SIG-M5 treated with dmso at 0.1 percent for 504 hours (cell line): ENCODE measurements around the gene MGAT4B.
A peak's percentile ranks its signal among the peaks of the same experiment; 100 is the strongest.
"Not testable (repeated sequence)": the region's sequence is repeated elsewhere in the genome, so short reads cannot be mapped to it uniquely, and the experiment has no call there.

Experiments used
- DNase-seq: peaks from one replicate; lab custom pipeline; 2025; ENCODE audit not compliant: unreplicated experiment; lab: John Stamatoyannopoulos, UW

The MGAT4B gene

DNA sequence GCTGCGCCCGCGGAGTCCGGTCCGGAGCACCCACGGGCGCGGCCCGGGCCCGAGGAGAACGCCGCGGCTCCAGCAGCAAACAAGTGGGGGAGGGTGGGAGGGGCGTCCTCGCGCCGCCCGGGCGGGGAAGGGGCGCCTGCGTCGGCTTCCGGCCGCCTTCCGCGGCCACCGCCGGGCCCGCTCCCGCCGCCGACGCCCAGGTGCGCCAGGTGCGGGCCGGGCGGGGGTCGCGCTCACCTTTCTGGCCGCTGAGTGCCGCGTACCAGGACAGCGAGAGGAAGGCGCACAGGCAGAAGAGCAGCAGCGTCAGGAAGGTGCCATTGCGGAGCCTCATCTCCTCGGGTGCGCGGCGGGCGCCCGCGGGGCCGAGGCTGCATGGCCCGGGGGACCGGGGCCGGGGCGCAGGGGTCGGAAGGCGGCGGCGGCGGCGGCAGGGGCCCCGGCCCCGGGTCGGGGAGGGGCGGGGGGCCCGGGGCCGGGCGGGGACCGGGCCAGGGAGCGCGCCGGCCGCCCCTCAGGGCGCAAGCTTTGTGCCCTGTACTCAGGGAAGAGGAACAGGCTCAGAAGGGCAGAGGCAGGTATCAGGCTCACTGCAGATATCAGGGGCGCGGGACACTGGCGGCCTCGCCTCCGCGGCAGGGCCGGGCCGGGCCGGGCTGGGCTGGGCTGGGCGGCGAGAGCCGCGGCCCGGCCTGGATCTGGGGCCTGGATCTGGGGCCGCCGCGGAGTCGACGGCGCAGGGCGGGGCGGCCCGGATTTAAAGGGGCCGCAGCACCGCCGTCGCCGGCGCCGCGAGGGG is at the start of gene MGAT4B:
TSS of gene MGAT4B (minus strand) at position 617 of the 799 bp plus-strand sequence. CDS start at position 334, 283 bp downstream.
- DNase-seq, result peak; percentile 63

GRCh38 chr5:179854356-179854755 is 47.7 kb upstream of the MGAT4B start:
- no peak for DNase-seq

GRCh38 chr5:179852993-179853547 is 46.4 kb upstream of the MGAT4B start:
- DNase-seq, result peak; percentile 63

DNA sequence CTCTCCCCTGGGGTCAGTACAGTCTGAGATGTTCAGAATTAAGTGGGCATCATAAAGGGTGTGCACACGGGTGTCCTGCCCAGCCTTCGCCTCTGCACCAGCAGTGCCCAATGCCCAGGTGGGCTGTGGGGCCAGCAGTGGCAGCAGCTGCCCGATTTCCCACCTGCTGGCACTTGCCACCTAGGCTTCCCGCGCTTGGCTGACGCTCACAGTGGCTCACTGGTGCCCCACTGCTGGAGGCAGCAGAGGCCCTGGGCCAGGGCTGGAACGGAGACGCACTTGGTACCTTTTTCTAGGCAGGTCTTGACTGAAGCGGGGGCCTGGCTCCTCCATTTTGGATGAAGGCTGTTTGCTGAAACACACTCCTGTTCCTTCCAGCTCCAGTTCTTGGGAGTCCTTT is 35.0 kb upstream of the MGAT4B start:
- DNase-seq, result no peak

- no peak for DNase-seq
Observed at GRCh38 chr5:179840766-179841165, 34.1 kb upstream of the MGAT4B start.

DNA sequence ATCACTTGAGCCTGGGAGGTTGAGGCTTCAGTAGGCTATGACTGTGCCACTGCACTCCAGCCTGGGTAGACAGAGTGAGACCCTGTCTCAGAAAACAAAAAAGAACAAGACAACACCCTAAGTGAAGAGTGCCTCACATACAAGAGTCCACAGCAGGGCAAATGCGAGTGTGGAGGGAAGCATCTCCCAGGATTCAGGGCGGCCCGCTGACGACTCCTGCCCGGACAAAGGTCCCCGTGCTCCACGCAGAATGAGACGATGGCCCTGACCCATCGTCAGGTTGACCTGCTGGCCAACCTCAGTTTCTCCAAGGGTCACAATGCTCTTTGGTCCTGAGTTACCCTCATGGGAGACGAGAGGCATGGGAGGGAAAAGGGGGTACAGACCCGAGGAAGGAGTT is 33.7 kb upstream of the MGAT4B start:
- DNase-seq, result no peak

- no peak for DNase-seq
Observed at GRCh38 chr5:179839328-179840256, 32.9 kb upstream of the MGAT4B start.

- DNase-seq, result no peak
Observed at GRCh38 chr5:179837076-179838011, 30.7 kb upstream of the MGAT4B start.

- DNase-seq, result no peak
Observed at GRCh38 chr5:179836225-179837019, 29.8 kb upstream of the MGAT4B start.

- not testable (repeated sequence) for DNase-seq
Observed at GRCh38 chr5:179834871-179835270, 28.2 kb upstream of the MGAT4B start.

- DNase-seq, result no peak
Observed at GRCh38 chr5:179834120-179834519, 27.5 kb upstream of the MGAT4B start.

DNA sequence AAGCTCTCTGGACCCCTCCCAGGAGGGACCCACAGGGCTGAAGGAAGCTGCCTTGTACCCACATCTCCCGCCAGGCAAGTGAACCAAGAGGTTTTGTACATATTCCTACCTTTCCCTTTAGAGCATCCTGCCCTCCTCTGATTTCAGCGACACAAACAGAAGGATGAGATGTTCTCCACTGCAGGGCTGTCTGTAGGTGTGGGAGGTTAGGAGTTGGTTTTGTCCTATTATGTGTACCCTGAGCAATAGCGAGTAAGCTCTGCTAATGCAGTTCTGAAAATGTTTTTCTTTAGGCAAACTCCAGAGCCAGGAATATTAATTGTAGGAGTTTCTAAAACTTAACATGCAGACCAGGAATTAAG is 27.0 kb upstream of the MGAT4B start:
- no peak for DNase-seq

DNA sequence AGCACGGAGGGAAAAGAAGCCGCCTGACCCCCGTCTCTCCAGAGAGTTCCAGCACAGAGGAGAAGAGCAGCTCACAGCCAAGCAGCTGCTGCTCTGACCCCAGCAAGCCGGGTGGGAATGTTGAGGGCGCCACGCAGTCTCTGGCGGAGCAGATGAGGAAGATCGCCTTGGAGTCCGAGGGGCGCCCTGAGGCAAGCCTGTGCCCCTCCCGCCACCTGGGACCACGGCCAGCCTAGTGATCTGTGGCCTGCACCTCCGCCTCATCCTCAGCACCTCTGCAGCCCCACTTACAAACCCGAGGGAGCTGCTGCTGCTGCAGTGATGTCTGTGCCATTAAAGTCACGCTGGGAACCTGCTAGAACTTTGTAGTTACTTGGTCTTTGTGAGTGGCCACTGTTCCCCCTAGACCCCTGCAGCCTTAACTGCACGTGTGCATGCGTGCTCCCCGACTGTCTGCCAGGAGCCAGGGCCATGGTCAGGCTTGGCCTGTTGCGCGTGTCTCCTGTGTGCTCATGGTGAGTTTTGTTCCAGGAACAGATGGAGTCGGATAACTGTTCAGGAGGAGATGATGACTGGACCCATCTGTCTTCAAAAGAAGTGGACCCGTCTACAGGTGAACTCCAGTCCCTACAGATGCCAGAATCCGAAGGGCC is 26.5 kb upstream of the MGAT4B start:
- DNase-seq, result no peak

GRCh38 chr5:179832039-179832745 is 25.5 kb upstream of the MGAT4B start:
- DNase-seq, result no peak

- DNase-seq, result no peak
Observed at GRCh38 chr5:179830818-179831468, 24.3 kb upstream of the MGAT4B start.

DNA sequence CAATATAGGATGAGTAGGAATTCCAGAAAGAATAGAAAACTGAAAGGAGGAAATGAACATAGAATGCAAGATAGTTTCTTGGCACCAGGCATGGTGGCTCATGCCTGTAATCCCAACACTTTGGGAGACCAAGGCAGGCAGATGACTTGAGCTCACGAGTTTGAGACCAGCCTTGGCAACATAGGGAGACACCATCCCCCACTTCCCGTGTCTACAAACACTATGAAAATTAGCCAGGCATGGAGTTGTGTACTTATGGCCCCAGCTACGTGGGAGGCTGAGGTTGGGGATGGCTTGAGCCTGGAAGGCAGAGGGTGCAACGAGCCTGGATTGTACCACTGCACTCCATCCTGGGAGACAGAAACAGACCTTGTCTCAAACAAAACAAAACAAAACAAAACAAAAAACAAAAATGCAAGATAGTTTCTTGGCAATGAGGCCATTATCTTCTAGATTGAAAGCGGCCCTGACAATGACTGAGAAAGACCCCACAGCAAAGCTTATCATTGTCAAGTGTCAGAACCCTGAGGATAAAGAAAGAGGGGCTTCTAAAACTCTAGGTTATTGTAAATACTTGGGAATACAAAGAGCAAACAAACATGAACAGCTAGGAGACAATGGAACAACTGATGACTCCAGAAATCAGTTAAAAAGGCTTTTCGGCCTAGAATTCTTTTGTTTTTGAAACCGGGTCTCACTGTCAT is 23.2 kb upstream of the MGAT4B start:
- DNase-seq, result no peak

DNA sequence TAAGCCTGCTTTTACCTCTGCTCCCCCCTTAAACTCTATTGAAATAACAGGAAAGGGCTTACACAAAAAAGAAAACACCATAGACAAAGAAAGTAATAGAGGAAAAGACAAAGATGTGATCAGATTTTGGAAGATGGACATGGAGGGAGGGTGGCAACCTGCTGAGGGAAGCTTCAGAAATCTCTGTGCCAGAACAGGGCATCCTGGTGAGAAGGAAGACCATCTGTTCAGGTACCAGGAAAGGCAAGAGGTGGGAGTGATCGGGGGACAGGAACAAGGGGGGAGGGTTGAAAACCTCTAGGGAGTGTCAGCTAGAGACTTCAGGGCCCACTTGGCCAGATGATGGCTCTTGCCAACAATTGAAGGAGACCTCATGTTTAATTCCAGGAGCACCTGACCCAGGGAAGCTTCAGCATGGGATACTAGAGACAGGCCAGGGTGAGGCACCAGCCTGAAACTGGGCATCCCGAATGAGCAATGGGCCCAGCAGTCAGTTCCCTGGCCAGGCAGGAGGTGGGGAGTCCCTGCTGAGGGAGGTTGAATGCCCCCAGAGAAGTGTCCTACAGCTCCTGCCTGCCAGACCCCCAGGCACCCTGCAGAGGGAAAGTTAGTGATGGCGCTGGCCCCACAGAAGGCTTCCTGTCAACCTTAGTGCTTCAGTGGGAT is 22.2 kb upstream of the MGAT4B start:
- no peak for DNase-seq
